Measurements from ENCODE around the gene TAF1.
"Not testable (repeated sequence)": the region's sequence is repeated elsewhere in the genome, so short reads cannot be mapped to it uniquely, and the experiment has no call there.

TAF1 gene

GRCh38 chrX:71439896-71440295 is 73.7 kb downstream of the TAF1 start:
- no peak for DNase-seq

GRCh38 chrX:71440401-71440800 is 74.2 kb downstream of the TAF1 start:
- DNase-seq: no peak

- DNase-seq: not testable (repeated sequence)
Measured at GRCh38 chrX:71441809-71442208, 75.7 kb downstream of the TAF1 start.

GRCh38 chrX:71450433-71451106 is 84.4 kb downstream of the TAF1 start:
- DNase-seq: no peak

- DNase-seq: not testable (repeated sequence)
Measured at GRCh38 chrX:71451518-71451917, 85.4 kb downstream of the TAF1 start.

GRCh38 chrX:71453056-71453455 is 86.9 kb downstream of the TAF1 start:
- no peak for DNase-seq

GRCh38 chrX:71454222-71454621 is 88.1 kb downstream of the TAF1 start:
- DNase-seq: no peak

- DNase-seq: no peak
Measured at GRCh38 chrX:71458866-71459265, 92.7 kb downstream of the TAF1 start.

GRCh38 chrX:71464968-71465367 is 98.8 kb downstream of the TAF1 start:
- no peak for DNase-seq

- no peak for DNase-seq
Measured at GRCh38 chrX:71466979-71467523, 100.9 kb downstream of the TAF1 start.

- no peak for DNase-seq
Measured at GRCh38 chrX:71475785-71476540, 109.8 kb downstream of the TAF1 start.

- DNase-seq: no peak
Measured at GRCh38 chrX:71482228-71482958, 116.2 kb downstream of the TAF1 start.

- no peak for DNase-seq
Measured at GRCh38 chrX:71487814-71488213, 121.7 kb downstream of the TAF1 start.

- DNase-seq: no peak
Measured at GRCh38 chrX:71489540-71489939, 123.4 kb downstream of the TAF1 start.

- DNase-seq: no peak
Measured at GRCh38 chrX:71492231-71493065, 126.3 kb downstream of the TAF1 start.

- DNase-seq: no peak
Measured at GRCh38 chrX:71493111-71493613, 127.0 kb downstream of the TAF1 start.

- not testable (repeated sequence) for DNase-seq
Measured at GRCh38 chrX:71495979-71496378, 129.8 kb downstream of the TAF1 start.

GRCh38 chrX:71496476-71496875 is 130.3 kb downstream of the TAF1 start:
- no peak for DNase-seq

GRCh38 chrX:71502080-71502479 is 135.9 kb downstream of the TAF1 start:
- not testable (repeated sequence) for DNase-seq

GRCh38 chrX:71504346-71504745 is 138.2 kb downstream of the TAF1 start:
- no peak for DNase-seq

GRCh38 chrX:71509289-71509688 is 143.1 kb downstream of the TAF1 start:
- DNase-seq: no peak

- no peak for DNase-seq
Measured at GRCh38 chrX:71510161-71510560, 144.0 kb downstream of the TAF1 start.

Measured in NCI-H1930 (cell line).